GM12892 (cell line): ENCODE data around the gene MYO5C.

ENCODE experiments used
- POLR2A ChIP-seq: IDR thresholded peaks from 2 replicates; pipeline ENCODE4 v1.6.1; 2011; ENCODE audit warnings: low read depth, low read length, control low read depth
- POLR2AphosphoS5 ChIP-seq: IDR thresholded peaks from 2 replicates; pipeline ENCODE4 v1.6.1; 2011; ENCODE audit warnings: low read depth, low read length, control low read depth
- TAF1 ChIP-seq: IDR thresholded peaks from 2 replicates; pipeline ENCODE4 v1.6.1; 2011; ENCODE audit warnings: low read depth, mild to moderate bottlenecking, control low read depth, low read length, borderline replicate concordance

DNA sequence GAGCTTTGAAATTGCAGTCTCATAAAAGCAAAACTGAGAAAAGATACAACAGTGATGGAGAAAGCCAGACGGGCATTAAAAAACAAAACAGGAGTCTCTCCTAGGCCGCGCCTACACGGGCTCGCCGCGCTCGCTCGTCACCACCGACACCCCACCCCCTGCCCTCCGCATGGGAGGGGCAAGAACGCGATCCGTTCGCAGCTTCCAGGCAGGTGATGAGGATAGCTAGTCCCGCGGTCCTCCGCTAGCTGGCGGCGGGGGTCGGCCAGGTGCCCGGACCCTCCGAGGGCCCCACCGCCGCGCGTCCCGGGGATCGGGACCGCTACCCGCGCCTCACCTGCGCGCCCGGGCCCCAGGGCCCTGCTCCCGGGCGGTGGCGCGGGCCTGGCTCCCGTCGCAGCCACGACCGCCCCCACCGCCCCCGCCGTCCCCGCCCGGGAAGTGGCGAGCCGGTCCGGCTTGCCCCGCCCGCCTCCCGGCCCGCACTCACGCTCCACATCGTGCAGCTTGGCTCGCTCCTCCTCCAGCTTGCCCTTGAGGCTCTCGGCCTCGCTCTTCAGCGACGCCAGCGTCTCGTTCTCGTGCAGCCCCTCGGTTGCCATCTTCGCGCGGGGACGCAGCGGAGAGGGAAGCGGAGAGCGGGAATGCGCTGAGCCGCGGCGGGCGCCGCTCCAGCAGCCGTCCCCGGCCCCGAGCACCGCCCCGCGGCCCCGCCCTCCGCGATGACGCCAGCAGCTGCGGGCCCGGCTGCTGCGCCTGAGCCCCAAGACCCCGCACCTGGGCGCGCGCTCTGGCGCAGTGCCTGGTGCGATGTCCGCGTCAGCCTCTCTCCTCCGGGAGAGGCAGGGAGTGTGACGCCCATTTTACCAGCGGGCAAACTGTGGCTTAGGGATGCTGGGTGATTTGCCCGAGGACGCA, 116.1 kb downstream of the MYO5C start:
- peak; percentile 80 for TF ChIP-seq POLR2A
- TF ChIP-seq POLR2AphosphoS5: peak; percentile 70
- 0 out of 2 replicates have a peak, but pooled peaks have one; percentile 22 for TF ChIP-seq TAF1
